GM15510 (cell line): ENCODE measurements around the gene KIF4A.

Experiments used
- POLR2A ChIP-seq: IDR thresholded peaks from 3 replicates; pipeline ENCODE4 v1.6.1; 2011; ENCODE audit warnings: borderline replicate concordance; ENCODE audit not compliant: insufficient read length; ENCODE audit errors: extremely low read depth

The KIF4A gene

DNA sequence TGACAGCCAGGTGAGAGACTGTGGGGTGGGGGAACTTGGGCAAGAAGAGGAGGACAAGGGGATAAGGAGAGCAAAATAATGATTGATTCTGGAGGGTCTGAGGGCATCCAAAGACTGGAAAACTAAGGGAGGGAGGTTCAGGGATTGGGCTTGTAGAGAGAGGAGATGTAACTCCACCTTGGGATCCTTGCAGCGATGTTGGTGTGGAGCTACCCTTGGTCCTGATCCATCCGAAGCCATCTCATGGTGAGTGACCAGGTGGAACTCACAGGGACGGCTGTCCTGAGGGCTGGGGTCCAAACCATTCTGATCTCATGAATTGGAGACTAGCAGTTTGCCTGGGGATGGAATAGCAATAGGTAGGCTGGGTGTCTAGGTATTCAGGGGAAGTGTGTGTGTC, 9.3 kb upstream of the KIF4A start:
- no peak for TF ChIP-seq POLR2A

- no peak for TF ChIP-seq POLR2A
Observed at GRCh38 chrX:70281951-70282350, 8.0 kb upstream of the KIF4A start, which contains the start of gene RAB41. RAB41 (plus strand) TSS chrX:70282172; CDS start chrX:70282218, 46 bp downstream.

DNA sequence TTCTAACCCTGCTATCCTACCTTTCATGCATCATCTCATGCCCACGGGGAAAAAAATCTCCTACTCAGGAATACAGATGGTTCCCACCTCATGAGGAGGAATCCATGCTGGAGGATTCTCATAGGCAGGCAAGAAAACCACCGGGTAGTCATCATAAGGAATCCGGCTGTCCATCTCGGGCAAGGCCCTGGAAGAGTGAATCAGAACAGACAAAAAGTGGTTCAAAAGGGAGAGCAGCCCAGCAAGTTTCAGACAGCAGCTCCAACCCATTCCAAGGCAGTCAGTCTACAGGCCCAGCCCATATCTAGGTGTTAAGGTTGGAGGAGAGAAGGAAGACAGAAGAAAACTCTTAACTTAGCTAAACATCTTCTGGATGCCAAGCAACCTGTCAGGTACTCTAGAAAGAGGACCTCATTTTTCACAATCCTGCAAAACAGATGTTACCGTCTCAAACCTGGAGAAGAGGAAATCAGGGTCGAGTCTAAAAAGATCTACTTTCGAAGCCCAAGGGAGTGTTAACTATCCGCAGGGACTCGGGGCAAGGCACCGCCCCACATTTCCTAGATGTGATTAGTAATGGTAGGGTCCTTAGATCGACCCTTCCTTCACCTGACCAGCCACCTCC, 624 bp upstream of the KIF4A start:
- no peak for TF ChIP-seq POLR2A

DNA sequence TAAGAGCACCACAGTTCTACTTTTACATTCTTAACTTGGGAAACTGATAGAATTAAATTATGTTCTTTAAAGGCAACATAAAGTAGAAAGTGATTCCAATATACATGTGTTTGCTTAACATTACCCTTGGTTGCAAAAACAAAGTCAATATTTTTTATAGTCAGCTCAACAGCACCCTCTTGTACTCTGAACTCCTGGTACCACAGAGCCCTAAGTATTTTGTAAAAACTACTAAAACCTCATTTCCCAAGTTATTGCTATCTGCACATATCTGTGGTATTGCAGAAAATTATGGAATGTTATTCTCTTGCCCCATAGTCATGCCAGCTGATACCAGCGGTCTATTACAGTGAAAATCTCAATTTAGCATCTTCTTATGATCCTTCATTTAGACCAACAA, 2.9 kb downstream of the KIF4A start:
- TF ChIP-seq POLR2A, result no peak

GRCh38 chrX:70293621-70294020, 3.7 kb downstream of the KIF4A start:
- no peak for TF ChIP-seq POLR2A

DNA sequence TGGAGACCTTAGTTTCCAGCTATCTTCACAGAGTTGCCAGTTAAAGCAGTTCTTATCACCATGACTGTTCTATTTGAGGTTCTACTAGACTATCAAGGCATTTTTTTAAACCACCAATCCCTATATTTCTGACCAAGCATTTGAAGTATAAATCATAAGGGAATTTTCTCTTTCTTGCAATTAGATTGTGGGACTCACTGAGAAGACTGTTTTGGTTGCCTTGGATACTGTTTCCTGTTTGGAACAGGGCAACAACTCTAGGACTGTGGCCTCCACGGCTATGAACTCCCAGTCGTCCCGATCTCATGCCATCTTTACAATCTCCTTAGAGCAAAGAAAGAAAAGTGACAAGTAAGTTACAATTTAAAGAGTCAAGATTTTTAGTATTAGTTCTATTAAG, 11.8 kb downstream of the KIF4A start:
- no peak for TF ChIP-seq POLR2A

DNA sequence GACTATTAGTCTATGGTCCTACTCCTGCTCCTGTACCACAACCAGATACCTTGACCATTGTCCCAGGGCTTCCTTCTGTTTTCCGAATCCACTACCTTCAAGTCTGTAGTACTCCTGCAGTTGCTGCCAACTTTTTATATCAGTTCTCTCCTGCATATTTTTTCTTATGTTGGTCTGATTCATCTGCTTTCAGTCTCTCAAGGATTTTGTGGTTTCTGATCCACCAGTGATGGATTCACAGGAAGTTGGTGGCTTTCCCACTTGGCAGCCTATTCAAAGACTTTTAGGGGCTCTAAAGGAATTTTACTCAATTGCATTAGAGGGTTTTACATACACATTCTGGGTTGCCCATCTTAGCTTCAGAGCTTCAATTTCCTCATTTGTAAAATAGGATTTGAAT, 23.6 kb downstream of the KIF4A start:
- no peak for TF ChIP-seq POLR2A

- TF ChIP-seq POLR2A, result no peak
Observed at GRCh38 chrX:70322784-70323183, 32.9 kb downstream of the KIF4A start.

DNA sequence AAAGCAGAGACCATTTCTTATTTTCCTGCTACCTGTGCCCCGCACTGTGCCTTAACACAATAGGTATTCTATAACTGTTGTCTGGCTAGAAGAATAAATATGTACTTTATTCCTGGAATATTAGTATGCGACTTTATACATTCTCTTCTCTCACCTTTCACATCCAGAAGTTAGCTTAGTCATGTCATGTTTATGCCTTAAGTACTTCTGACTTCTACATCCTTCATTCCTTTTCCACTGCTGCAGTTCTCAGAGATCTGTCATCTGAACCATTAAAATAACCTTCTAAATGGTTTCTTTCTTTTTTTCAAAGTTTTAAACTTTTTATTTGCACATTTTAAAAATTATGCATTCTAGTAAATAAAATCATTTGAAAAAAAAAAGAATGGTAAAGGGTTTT, 34.4 kb downstream of the KIF4A start:
- no peak for TF ChIP-seq POLR2A

DNA sequence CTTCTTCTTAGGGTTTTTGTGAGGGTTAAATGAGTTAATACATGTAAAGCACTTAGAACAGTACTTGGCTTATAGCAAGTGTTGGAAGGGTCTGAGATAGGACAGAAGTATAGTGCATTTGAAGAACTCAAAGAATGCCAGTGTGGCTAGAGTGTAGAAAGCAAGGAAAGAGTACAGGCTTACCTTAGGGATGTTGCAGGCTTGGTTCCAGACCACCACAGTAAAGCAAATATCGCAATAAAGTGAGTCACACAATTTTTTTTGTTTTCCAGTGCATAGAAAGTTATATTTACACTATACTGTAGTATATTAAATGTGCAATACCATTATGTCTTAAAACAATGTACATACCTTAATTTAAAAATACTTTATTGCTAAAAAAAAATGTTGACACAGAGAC, 41.3 kb downstream of the KIF4A start:
- no peak for TF ChIP-seq POLR2A

- TF ChIP-seq POLR2A, result no peak
Observed at GRCh38 chrX:70332600-70332999, 42.7 kb downstream of the KIF4A start.

DNA sequence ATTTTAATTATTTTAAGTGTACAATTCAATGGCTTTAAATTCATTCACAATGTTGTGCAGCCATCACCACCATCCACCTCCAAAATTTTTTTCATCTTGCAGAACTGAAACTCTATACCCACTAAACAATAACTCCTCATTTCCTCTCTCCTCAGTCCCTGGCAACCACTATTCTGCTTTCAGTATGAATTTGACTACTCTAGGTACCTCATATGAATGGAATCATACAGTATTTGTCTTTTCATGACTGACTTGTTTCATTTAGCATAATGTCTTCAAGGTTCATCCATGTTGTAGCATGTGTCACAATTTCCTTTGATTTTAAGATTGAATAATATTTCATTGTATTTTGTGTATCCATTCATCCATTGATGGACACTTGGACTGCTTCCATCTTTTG, 46.9 kb downstream of the KIF4A start:
- TF ChIP-seq POLR2A, result no peak

DNA sequence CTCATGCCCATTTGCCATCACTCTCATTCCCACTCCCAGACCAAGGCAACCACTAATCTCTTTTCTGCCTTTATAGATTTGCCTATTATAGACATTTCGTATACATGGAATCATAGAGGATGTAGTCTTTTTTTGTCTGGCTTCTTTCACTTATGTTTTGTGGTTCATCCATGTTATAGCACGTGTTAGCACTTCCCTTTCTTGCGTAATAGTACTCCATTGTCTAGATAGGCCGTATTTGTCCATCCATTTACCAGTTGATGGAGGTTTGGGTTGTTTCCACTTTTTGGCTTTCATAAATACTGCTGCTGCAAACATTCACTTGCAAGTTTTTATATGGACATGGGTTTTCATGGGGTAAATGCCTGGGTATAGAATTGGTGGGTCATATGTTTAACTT, 48.4 kb downstream of the KIF4A start:
- TF ChIP-seq POLR2A, result no peak

DNA sequence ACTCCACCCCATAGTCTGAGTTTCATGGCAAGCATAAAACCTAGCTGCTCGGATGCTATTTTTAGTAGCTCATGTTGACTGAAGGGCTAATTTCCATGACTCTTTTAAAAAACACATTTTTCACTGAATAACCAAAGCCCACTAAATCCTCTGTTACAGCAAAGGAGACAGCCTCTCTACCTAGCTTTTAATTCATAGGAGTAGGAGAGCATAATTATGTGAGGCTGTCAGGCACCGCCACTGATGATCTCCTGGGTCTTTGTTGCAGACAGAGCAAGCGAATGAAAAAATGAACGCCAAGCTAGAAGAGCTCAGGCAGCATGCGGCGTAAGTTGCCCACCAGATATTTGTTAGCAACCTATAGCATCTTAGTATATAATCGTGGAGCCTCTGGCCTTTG, 53.5 kb downstream of the KIF4A start:
- TF ChIP-seq POLR2A, result no peak

DNA sequence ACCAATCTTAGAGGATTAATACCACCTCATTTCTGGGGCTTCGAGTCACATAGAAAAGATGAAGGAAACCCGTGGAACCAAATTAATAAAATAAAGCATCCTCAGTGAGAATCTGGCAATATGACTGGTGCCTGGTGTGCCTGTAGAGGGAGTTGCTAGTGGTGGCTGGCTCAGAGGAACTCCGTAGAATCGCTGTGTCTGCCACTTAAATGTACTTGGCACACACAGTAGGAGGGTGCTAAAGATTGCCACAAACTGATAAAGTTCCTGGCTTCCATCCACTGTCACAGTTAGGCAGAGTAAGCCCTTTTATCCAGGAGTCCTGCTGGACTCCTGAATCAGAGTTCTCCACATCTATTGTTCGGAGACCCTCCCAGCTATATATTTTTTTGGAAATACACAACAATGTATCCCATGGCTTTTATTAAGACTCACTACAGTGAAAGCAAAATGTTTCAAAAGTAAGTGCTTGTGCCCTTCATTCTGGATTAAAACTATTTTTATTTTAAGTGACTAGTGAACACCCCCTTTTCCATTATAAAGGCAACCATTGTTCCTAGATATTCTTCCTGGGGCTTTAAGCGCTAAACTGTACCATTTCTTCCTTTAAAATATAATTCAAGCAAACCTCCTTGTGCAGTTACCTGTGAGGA, 56.6 kb downstream of the KIF4A start:
- no peak for TF ChIP-seq POLR2A

GRCh38 chrX:70352496-70352895, 62.6 kb downstream of the KIF4A start:
- TF ChIP-seq POLR2A, result no peak

DNA sequence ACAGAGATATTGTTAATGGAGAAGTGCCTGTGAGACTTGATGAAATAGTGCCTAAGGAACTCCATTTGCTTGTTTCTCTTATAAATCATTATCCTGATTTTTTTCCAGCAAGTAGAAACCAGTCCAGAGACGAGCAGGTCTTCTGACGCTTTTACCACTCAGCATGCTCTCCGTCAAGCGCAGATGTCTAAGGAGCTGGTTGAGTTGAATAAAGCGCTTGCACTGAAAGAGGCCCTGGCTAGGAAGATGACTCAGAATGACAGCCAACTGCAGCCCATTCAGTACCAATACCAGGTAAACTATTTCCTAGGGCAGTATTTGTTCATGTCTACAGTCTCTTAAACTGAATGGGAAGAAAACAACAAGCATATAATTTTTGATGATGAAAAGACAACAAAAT, 63.6 kb downstream of the KIF4A start:
- no peak for TF ChIP-seq POLR2A

DNA sequence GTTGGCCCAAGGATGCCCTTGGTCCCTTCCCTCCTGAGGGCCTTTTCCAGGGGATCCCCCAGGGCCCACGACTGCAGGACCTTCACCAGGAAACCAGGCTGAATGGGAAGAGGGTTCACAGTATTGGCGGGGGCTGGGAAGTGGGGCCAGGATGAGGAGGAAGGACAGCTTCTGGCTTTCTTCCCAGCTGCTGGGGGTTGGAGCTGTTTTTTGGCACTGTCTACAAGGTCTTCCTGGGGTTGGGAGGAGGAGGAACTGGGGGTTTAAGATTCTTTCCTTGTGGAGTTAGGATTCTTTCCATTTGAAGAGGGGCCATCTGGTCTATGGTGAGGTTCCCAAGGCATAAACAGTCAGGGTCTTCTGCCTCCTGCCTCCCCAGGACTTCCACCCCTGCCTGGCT, 64.8 kb downstream of the KIF4A start:
- no peak for TF ChIP-seq POLR2A

DNA sequence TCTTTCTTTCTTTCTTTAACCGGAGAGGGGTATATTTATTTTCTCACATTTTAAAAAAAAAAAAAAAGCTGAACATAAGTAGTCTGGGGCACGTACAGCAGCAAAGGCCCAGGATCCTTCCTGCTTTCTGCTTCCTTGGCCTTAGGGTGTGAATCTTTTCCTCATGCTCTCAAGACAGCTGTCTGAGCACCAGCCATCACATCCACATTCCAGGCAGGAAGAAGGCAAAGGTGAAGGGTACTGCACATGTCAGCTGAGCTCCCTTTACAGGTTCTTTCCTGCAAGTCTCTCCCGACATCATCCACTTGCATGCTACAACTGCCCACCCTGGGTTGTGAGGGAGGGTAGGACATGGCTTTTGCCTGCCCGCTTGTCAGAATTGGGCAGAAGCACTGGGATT, 69.6 kb downstream of the KIF4A start:
- TF ChIP-seq POLR2A, result no peak
